DMS 273 treated with DMSO at 0.1 percent for 48 hours (cell line): ENCODE measurements around the gene OR52M1.
"Not testable (repeated sequence)": the region's sequence is repeated elsewhere in the genome, so short reads cannot be mapped to it uniquely, and the experiment has no call there.

ENCODE experiments used
- DNase-seq: peaks from one replicate; lab custom pipeline; 2025; lab: John Stamatoyannopoulos, UW

Gene OR52M1

DNA sequence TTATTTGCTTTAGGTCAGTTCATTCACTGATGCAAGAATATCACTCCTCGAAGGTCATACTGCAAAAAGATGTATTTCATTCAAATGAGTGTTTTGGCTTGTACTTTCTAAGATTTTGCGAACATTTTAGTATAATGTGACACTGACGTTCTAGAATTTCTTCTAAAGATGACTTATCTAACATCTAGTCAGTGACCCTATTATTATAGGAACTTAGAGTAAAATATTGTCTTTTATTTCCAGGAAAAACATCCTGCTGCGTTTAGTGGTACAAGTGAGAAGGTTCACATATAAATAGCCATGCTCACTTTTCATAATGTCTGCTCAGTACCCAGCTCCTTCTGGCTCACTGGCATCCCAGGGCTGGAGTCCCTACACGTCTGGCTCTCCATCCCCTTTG, at the start of gene OR52M1:
Gene OR52M1, plus strand, starts transcription at position 301 of the 400 bp plus-strand sequence. Its CDS starts 0 bp downstream, at position 301.
- no peak for DNase-seq

GRCh38 chr11:4495487-4495886, 49.5 kb upstream of the OR52M1 start:
- no peak for DNase-seq

- no peak for DNase-seq
Measured at GRCh38 chr11:4495986-4496385, 49.0 kb upstream of the OR52M1 start.

DNA sequence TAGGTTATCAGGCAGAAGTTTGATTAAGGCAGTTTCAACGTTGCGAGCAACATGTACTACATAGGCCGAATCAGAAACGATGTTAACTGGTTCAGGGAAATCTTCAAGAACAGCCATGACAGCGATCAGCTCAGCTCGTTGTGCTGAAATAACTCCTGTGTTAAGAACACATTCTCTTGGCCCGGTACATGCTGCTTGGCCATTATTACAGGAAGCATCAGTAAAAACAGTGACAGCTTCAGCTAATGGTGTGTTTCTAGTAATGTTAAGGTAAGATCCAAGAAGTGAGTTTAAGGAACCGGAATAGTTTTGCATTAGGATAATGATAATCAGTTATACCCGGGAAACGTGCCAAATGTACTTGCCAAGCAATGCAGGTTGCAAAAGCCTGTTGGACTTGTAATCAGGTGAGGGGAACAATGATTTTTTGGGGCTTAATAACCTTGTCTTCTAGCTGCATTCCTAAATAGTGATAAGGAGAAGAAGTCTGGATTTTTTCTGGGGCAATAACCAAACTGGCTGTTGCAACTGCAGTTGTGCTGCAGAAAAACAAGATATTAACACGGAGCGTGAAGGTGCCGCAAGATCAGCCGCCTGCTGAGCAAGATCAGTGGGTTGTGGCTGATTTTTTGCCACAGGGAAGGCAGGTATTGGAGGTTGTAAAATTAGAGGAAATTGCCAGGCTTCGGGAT, 48.3 kb upstream of the OR52M1 start:
- DNase-seq: no peak

DNA sequence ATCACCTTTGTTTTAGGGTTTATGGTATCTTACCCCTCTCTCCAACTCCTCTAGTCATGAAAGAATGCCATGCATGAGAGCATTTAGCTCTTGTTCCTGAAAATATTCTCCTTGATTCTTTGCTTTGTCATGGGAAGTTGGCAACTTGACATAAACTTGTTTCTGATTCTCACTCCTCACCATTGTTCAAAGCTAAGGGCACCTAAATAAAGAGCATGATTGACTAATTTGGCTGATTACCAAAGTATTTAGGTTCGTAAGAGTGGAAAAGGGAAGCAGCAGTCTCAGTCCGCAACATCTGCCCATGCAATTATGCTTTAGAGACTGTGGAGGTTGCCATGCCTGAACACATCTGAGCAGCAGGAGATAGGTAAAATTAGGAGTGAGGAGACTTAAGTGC, 36.1 kb upstream of the OR52M1 start:
- no peak for DNase-seq

- DNase-seq: no peak
Measured at GRCh38 chr11:4511282-4512245, 33.4 kb upstream of the OR52M1 start.

DNA sequence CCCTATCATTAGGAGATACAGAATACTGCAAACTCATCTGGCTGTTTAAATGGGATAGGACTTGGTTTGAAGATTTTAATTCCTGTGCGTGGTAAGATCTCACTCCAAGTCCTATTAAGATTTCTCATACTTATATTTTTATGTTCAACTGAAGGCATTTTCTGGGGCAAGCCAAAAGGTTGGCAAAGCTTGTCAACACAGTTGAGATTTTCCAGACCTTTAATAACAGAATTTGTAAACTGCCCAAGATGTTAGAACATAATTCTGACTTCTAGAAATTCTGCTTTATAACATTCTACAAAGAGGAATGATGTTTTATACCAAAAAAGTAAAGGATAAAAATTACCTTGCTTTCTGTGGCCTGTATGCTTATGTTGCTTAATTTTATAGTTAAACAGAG, 30.8 kb upstream of the OR52M1 start:
- DNase-seq: no peak

DNA sequence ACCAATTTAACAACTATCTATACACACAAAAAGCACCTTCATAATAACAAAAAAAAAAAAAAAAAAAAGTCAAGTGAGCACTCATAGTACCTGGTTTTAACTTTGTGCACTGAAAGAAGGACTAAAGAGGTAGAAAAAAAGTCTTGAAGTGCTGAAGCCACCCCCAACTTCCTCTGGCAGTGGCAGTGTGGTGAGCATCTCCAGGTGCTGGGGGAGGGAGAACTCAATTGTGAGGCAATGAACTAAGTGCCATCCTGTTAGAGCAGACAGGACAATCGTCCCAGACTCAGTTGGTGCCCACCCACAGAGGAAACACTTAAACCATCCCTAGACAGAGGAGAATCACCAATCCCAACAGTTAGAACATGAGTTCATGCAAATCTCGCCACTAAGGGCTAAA, 22.7 kb upstream of the OR52M1 start:
- DNase-seq: no peak

GRCh38 chr11:4522752-4523151, 22.2 kb upstream of the OR52M1 start:
- DNase-seq: no peak

GRCh38 chr11:4523666-4524065, 21.3 kb upstream of the OR52M1 start:
- DNase-seq: no peak

- DNase-seq: no peak
Measured at GRCh38 chr11:4527926-4528325, 17.1 kb upstream of the OR52M1 start.

DNA sequence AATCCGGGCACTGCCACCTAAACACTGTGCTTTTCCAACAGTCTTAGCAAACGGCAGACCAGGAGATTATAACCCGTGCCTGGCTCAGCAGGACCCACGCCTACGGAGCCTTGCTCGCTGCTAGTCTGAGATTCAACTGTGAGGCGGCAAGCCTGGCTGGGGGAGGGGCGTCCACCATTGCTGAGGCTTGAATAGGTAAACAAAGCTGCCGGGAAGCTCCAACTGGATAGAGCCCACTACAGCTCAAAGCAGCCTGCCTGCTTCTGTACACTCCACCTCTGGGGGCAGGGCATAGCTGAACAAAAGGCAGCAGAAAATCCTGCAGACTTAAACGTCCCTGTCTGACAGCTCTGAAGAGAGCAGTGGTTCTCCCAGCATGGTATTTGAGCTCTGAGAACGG, 13.3 kb upstream of the OR52M1 start:
- DNase-seq: not testable (repeated sequence)

DNA sequence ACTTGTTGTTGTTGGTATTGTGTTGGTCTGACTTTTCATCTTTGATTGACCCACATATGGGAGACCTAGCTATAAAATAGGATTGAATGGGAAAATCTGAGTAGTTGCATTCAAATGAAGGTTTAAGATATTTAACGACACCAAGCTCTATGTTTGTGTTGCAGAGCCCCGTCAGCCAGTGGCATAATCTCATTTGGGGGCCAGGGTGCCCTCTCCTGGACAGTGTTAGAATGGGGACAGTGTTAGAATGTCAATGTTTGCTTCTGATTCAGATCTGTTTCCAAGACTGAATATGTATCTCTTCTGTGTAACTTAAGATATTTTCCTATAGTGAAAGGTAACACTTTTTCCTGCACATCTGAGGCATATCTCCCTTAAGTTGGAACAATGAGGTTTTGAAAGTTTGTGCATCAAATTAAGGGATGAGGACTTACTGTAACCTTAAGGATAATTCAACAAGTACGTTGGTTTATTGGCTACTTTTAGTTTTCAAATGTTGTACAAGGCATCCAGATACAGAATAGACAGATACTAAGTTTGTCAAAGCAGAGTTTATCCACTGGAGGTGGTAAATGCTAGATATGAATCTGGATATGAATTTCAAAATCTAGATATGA, 5.3 kb upstream of the OR52M1 start:
- DNase-seq: no peak

GRCh38 chr11:4541071-4541470, 3.9 kb upstream of the OR52M1 start:
- DNase-seq: no peak

DNA sequence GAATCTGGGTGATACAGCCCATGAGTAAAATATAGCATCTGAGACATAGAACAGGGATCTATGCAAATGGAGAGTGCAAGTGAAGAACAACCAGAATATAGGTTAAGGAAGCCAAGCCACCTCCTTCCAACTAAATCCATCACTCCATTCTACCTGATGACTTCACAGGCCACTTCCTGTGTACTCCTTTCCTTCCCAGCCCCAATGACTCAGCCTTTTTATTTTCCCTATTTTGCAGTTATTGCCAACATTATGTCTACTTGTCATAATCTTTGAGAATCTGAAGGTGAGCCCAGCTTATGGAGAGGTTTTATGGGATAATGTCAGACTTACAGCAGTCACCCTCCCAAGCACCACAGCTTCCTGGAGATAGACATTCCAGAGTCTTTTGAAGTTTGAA, 1.4 kb upstream of the OR52M1 start:
- no peak for DNase-seq

GRCh38 chr11:4546878-4547277, 1.9 kb downstream of the OR52M1 start:
- DNase-seq: no peak

DNA sequence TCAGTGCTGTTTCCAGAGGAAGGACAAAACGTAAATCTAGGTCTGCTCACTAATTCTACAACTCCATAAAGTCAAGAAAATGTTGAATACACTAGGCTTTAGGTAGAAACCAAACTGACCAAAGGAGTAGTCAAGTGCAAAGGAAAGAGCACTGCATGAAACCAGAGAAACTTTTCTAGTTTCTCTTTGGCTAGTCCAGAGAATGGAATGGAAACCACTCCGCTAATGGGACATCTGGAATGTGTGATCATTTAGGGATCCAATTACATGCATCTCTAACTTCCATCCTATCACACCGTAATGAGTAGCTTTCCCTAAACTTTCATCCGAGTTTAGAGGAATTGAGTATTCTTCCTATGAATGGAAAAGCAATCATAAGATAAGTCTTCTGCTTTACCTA, 2.4 kb downstream of the OR52M1 start:
- no peak for DNase-seq

DNA sequence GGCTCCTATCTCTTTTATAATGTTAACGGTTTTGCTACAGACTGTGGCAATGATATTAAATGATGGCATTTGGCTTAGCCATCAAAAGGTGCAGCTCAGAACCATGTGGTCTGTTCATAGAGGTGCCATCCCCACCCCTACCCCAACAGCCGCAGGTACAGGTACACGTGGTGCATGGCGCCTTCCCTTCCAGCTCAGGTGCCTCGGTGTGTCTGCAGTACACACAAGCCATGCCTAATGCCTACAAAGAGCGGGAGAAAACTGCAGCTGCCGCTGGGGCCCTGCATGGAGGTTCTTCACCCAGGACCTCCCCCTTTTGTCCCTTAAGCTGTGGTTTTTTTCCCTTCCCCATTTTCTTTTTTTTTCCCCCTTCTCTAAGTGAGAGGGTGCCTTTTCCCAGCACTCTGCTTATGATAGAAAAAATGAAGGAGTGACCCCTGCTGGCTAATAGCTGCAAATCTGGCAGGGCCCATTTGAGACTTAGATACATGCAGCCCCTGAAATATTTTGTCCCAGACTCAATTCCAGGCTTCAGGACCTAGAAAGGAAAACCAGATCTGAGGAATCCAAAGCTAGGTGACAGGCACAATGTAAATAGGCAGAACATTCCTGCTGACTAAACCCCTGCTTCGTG, 6.5 kb downstream of the OR52M1 start:
- DNase-seq: no peak

DNA sequence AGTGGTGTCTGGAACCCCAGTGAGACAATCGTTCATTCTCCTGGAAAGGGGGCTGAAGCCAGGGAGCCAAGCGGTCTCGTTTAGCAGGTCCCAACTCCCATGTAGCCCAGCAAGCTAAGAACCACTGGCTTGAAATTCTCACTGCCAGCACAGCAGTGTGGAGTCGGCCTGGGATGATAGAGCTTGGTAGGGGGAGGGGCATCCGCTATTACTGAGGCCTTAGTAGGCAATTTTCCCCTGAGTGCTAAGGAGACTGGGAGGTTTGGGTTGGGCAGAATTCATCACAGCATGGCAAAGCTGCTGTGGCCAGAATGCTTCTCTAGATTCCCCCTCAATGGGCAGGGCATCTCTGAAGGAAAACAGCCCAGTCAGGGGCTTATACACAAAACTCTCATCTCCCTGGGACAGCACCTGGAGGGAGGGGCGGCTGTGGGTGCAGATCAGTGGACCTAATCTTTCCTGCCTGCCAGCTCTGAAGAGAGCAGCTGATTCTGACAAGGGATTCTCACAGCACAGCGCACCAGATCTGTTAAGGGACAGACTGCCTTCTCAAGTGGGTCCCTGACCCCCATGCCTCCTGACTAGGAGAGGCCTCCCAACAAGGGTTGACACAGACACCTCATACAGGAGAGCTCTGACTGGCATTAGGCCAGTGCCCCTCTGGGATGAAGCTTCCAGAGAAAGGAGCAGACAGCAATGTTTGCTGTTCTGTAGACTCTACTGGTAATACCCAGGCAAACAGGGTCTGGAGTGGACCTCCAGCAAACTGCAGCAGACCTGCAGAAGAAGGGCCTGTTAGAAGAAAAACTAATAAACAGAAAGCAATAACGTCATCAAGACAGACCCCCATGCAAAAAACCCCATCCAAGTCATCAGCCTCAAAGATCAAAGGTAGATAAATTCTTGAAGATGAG, 14.8 kb downstream of the OR52M1 start:
- DNase-seq: no peak

- DNase-seq: no peak
Measured at GRCh38 chr11:4560467-4560866, 15.5 kb downstream of the OR52M1 start.

GRCh38 chr11:4565371-4565770, 20.4 kb downstream of the OR52M1 start:
- no peak for DNase-seq
